T follicular helper cell (primary cell): ENCODE results near the gene TSPAN2.

Source experiments
- DNase-seq: peaks from one replicate; pipeline ENCODE4 v3.0.0-alpha.2; 2020; ENCODE audit warnings: low read depth

TSPAN2 gene

GRCh38 chr1:115113766-115114165, 24.5 kb upstream of the TSPAN2 start:
- DNase-seq: no peak

- DNase-seq: peak; percentile 25
Measured at GRCh38 chr1:115112496-115113375, 23.4 kb upstream of the TSPAN2 start.

- DNase-seq: no peak
Measured at GRCh38 chr1:115107516-115108260, 18.4 kb upstream of the TSPAN2 start.

GRCh38 chr1:115105831-115106230, 16.5 kb upstream of the TSPAN2 start:
- DNase-seq: no peak

GRCh38 chr1:115099693-115100050, 10.4 kb upstream of the TSPAN2 start:
- DNase-seq: no peak

- peak; percentile 78 for DNase-seq
Measured at GRCh38 chr1:115098979-115099692, 9.8 kb upstream of the TSPAN2 start.

GRCh38 chr1:115092175-115092574, 2.9 kb upstream of the TSPAN2 start:
- DNase-seq: no peak

- DNase-seq: no peak
Measured at GRCh38 chr1:115091572-115091971, 2.3 kb upstream of the TSPAN2 start.

- no peak for DNase-seq
Measured at GRCh38 chr1:115090956-115091355, 1.7 kb upstream of the TSPAN2 start.

GRCh38 chr1:115090540-115090939, 1.2 kb upstream of the TSPAN2 start:
- DNase-seq: no peak

GRCh38 chr1:115090186-115090490, 835 bp upstream of the TSPAN2 start:
- DNase-seq: no peak

GRCh38 chr1:115088871-115089419, 358 bp downstream of the TSPAN2 start:
- no peak for DNase-seq

- no peak for DNase-seq
Measured at GRCh38 chr1:115088115-115088778, 1.1 kb downstream of the TSPAN2 start.

- DNase-seq: no peak
Measured at GRCh38 chr1:115086176-115086830, 3.0 kb downstream of the TSPAN2 start.

- DNase-seq: no peak
Measured at GRCh38 chr1:115084902-115085511, 4.3 kb downstream of the TSPAN2 start.

- no peak for DNase-seq
Measured at GRCh38 chr1:115082949-115083348, 6.4 kb downstream of the TSPAN2 start.

GRCh38 chr1:115078708-115079107, 10.6 kb downstream of the TSPAN2 start:
- no peak for DNase-seq

GRCh38 chr1:115077984-115078330, 11.3 kb downstream of the TSPAN2 start:
- no peak for DNase-seq

- DNase-seq: no peak
Measured at GRCh38 chr1:115077286-115077983, 11.9 kb downstream of the TSPAN2 start.

- no peak for DNase-seq
Measured at GRCh38 chr1:115076384-115076915, 12.9 kb downstream of the TSPAN2 start.
